ENCODE measurements around the gene ECE2.
"Not testable (repeated sequence)": the region's sequence is repeated elsewhere in the genome, so short reads cannot be mapped to it uniquely, and the experiment has no call there.

Gene ECE2

DNA sequence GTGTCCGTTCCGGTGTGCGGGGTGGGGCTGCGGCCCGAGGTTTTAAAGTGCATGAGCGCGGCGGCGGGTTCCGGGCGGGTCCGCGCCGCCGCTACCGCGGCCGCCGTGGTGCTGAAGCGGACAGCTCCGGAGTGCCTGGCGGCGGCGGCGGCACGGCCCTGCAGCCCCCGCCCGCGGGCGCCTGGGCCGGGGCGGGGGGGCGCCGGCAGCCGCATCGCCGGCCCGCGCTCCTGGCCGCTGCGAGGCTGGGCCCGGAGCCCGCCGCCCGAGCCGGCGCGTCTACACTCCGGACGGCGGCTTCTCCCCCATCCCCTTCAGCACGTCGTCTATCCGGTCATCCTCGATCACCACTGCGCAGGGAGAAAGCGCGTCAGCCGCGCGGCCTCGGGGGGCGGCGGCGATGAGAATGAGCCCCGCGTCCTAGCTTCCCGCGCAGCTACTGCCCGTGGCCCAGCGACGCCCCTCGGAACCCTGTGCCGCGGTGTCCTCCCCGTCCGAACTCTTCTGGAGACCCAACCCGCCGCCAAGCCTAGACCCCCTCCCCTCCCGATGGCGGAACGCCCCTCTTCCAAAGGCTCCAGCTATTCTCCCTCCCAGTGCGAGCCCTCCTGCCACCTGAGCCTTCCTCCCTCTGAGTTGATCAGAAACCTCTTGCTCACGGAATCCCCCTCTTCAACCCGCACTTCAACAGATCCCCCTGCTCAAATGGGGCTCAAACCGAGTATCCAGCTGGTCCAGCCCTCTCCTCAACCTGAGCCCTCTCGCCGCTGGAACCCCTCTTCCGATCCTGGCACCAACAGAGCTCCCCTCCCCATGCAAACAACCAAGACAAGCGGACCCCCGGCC, 15.7 kb upstream of the ECE2 start:
- Histone ChIP-seq H3K27ac (ENCODE audit: low read length) (no peak overlapping the region), H3K27me3 (ENCODE audit: control insufficient read depth, insufficient read depth, low read length) (peaks cover 62% of the 10 kb centered on the region), H3K4me3 (ENCODE audit: low read length) (peak overlapping the region; percentile 66), H3K9me3 (ENCODE audit: control insufficient read depth, low read depth, low read length) (no peaks in the 10 kb centered on the region), H3K36me3 (ENCODE audit: control insufficient read depth, low read depth, low read length) (no peaks in the 10 kb centered on the region), H3K9ac (ENCODE audit: low read length) (peak overlapping the region; percentile 36), H3K4me1 (ENCODE audit: control insufficient read depth, low read depth, low read length) (no peaks in the 10 kb centered on the region)

- Histone ChIP-seq H3K36me3 (ENCODE audit: control insufficient read depth, low read depth, low read length) (no peaks in the 10 kb centered on the region), H3K4me1 (ENCODE audit: control insufficient read depth, low read depth, low read length) (no peaks in the 10 kb centered on the region), H3K27me3 (ENCODE audit: control insufficient read depth, insufficient read depth, low read length) (peaks cover 62% of the 10 kb centered on the region), H3K4me3 (ENCODE audit: low read length) (peak overlapping the region; percentile 66), H3K9ac (ENCODE audit: low read length) (peak overlapping the region; percentile 36), H3K9me3 (ENCODE audit: control insufficient read depth, low read depth, low read length) (no peaks in the 10 kb centered on the region), H3K27ac (ENCODE audit: low read length) (no peak overlapping the region)
Observed at GRCh38 chr3:184260724-184261269, 15.0 kb upstream of the ECE2 start.

DNA sequence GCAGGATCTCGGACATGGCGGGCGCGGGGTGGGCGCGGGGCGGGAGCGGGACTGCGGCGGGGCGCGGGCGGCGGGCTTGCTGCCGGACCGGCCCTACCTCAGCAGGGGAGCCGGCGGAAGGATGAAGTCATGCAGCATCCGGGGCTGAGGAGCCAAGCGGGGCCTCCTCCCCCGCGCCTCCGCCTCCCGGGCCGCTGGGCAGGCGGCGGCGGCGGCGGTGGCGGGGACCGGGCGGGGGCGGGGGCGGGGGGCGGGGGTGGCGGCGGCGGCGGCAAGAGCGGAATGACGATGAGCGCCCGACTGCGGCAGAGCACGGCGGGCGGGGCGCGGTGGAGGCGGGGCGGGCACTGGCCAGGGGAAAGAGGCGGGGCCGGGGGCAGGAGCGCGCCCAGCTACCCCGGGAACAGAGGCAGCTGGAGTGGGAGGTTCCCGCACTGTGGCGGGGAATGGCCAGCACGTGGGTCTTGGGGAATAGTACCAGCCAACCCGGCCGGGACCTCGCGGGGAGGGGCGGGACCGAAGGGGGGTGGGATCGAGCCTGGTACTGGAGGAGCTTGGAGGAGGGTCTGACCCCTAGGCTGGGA, 14.5 kb upstream of the ECE2 start, which contains the start of gene CAMK2N2:
CAMK2N2 (minus strand) TSS at position 284 of the 584 bp plus-strand sequence; CDS start at position 16, 268 bp downstream.
- peak within 1 kb of the TSS; percentile 36 for H3K9ac ChIP-seq (ENCODE audit: low read length)
- no peaks in the 10 kb centered on the region for H3K9me3 ChIP-seq (ENCODE audit: control insufficient read depth, low read depth, low read length)
- no peaks in the 10 kb centered on the region for H3K36me3 ChIP-seq (ENCODE audit: control insufficient read depth, low read depth, low read length)
- H3K4me1 ChIP-seq (ENCODE audit: control insufficient read depth, low read depth, low read length): no peaks in the 10 kb centered on the region
- no peak within 1 kb of the TSS for H3K27ac ChIP-seq (ENCODE audit: low read length)
- peak within 1 kb of the TSS; percentile 66 for H3K4me3 ChIP-seq (ENCODE audit: low read length)
- peaks cover 62% of the 10 kb centered on the region for H3K27me3 ChIP-seq (ENCODE audit: control insufficient read depth, insufficient read depth, low read length)

DNA sequence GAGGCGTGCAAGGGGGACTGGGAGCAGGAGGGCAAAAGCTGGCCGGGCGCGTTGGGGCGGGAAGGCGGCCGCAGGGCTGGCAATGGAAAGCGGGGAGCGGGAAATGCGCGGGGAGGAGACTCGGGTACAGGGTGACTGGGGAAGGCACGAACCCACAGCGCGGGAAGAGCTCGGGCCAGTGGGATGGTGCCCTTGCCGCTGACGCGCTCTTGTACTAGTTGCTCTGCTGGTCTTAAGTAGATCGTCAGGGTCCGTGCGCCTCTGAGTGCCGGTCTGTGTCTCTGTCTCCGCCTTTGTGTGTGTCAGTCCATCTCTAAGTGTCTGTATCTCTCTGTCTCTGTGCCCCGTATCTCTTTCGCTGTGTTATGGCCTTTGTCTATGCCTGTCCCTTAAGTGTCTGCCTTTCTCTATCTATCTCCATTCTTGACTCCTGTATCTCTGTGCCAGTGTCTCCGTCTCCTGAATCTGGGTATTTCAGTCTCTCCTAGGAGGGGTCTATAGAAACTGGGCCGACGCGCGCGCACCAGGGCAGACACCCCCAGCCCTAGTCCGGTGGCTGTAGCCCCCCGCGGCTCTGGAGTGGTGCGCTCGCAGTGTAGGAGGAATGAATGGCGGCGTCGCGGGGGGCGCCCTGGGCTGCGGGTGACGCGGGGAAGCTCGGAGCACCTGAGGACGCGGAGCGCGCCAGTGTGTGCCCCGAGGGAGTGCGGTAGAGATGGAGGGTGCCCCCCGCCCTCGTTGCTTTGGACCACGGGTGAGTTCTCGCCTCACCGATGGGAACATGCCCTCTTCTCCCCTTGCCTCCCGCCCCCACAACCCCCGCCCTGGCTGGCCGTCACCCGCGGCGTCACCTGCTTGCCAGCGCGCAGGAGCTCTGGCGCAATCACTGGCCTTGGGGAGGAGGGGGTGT, 13.7 kb upstream of the ECE2 start:
- peak overlapping the region; percentile 56 for H3K4me3 ChIP-seq (ENCODE audit: low read length)
- H3K27me3 ChIP-seq (ENCODE audit: control insufficient read depth, insufficient read depth, low read length): peaks cover 62% of the 10 kb centered on the region
- H3K9me3 ChIP-seq (ENCODE audit: control insufficient read depth, low read depth, low read length): no peaks in the 10 kb centered on the region
- no peaks in the 10 kb centered on the region for H3K36me3 ChIP-seq (ENCODE audit: control insufficient read depth, low read depth, low read length)
- H3K27ac ChIP-seq (ENCODE audit: low read length): no peak overlapping the region
- peak overlapping the region; percentile 33 for H3K9ac ChIP-seq (ENCODE audit: low read length)
- no peaks in the 10 kb centered on the region for H3K4me1 ChIP-seq (ENCODE audit: control insufficient read depth, low read depth, low read length)

DNA sequence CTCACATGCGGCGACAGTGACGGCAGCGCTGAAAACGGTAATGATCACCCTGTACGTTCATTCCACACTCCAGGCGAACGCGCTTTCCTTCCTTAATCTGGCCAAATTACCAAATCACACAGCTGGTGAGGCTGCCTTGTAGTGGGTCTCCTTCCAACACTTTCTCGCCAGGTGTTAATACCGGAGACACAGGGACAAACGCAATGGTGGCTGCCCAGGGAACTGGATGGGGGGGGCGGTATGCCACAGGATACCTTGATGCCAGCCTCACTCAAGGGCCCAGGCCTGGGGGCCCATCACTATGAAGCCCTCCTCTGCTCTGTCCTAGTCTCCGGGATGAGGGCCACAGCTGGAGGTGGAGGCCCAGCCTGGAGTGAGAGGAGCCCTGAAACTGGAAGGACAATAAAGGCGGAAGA, 13.1 kb upstream of the ECE2 start:
- Histone ChIP-seq H3K4me3 (ENCODE audit: low read length) (peak overlapping the region; percentile 56), H3K9me3 (ENCODE audit: control insufficient read depth, low read depth, low read length) (no peaks in the 10 kb centered on the region), H3K4me1 (ENCODE audit: control insufficient read depth, low read depth, low read length) (no peaks in the 10 kb centered on the region), H3K36me3 (ENCODE audit: control insufficient read depth, low read depth, low read length) (no peaks in the 10 kb centered on the region), H3K27me3 (ENCODE audit: control insufficient read depth, insufficient read depth, low read length) (peaks cover 56% of the 10 kb centered on the region), H3K27ac (ENCODE audit: low read length) (no peak overlapping the region), H3K9ac (ENCODE audit: low read length) (no peak overlapping the region)

DNA sequence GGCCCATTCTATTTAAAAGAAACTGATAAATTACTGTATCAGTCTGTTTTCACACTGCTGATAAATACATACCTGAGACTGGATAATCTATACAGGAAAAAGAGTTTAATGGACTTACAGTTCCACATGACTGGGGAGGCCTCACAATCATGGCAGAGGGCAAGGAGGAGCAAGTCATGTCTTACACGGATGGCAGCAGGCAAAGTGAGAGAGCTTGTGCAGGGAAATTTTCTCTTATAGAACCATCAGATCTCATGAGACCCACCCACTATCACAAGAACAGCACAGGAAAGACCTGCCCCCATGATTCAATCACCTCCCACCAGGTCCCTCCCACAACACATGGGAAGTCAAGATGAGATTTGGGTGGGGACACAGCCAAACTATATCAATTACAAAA, 8.6 kb upstream of the ECE2 start:
- H3K36me3 ChIP-seq (ENCODE audit: control insufficient read depth, low read depth, low read length); H3K9me3 ChIP-seq (ENCODE audit: control insufficient read depth, low read depth, low read length); H3K4me1 ChIP-seq (ENCODE audit: control insufficient read depth, low read depth, low read length); H3K27ac ChIP-seq (ENCODE audit: low read length); H3K9ac ChIP-seq (ENCODE audit: low read length); H3K4me3 ChIP-seq (ENCODE audit: low read length): not testable (repeated sequence)
- peaks cover 19% of the 10 kb centered on the region for H3K27me3 ChIP-seq (ENCODE audit: control insufficient read depth, insufficient read depth, low read length)

DNA sequence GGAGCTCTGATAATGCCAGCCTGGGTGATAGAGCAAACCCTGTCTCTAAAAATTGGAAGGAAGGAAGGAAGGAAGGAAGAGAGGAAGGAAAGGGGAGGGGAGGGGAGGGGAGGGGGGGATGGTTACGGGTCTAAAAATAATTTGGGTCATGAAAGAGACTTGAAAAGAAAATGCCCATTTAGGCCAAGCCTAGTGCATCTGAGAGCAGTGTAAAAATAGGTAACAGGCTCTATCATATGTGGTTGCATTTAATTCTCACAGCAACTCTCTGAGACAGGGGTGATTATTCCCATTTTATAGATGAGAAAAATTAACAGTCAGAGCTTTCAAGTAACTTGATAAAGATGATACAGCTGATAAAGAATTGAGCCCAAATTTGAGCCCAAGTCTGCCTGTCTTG, 3.6 kb upstream of the ECE2 start:
- H3K36me3 ChIP-seq (ENCODE audit: control insufficient read depth, low read depth, low read length): no peaks in the 10 kb centered on the region

DNA sequence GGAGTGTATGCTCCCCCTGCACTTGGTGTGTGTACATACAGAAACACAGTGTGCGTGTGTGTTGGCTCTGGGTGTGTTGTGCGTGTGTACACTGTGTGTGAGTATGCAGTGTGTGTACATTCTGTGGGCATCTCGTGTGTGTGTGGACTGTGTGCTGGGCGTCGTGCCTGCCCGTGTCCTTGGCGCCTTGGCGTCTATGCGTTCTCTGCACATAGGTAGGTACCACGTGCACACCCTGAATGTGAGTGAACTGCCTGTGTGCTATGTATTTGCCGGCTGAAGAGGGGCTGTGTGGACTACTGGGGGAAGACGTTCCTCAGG, 481 bp upstream of the ECE2 start:
- H3K4me3 ChIP-seq (ENCODE audit: low read length): no peak overlapping the region
- H3K27me3 ChIP-seq (ENCODE audit: control insufficient read depth, insufficient read depth, low read length): peaks cover 7% of the 10 kb centered on the region
- no peaks in the 10 kb centered on the region for H3K36me3 ChIP-seq (ENCODE audit: control insufficient read depth, low read depth, low read length)
- H3K4me1 ChIP-seq (ENCODE audit: control insufficient read depth, low read depth, low read length): no peaks in the 10 kb centered on the region
- H3K9ac ChIP-seq (ENCODE audit: low read length): no peak overlapping the region
- no peak overlapping the region for H3K27ac ChIP-seq (ENCODE audit: low read length)
- no peaks in the 10 kb centered on the region for H3K9me3 ChIP-seq (ENCODE audit: control insufficient read depth, low read depth, low read length)

More for the DNA sequence above, 3.6 kb upstream of the ECE2 start:
- Histone ChIP-seq H3K9me3 (ENCODE audit: control insufficient read depth, low read depth, low read length) (no peaks in the 10 kb centered on the region), H3K9ac (ENCODE audit: low read length) (no peak overlapping the region), H3K4me3 (ENCODE audit: low read length) (no peak overlapping the region), H3K27me3 (ENCODE audit: control insufficient read depth, insufficient read depth, low read length) (peaks cover 7% of the 10 kb centered on the region), H3K4me1 (ENCODE audit: control insufficient read depth, low read depth, low read length) (no peaks in the 10 kb centered on the region), H3K27ac (ENCODE audit: low read length) (no peak overlapping the region)

- Histone ChIP-seq H3K36me3 (ENCODE audit: control insufficient read depth, low read depth, low read length) (no peaks in the 10 kb centered on the region), H3K27me3 (ENCODE audit: control insufficient read depth, insufficient read depth, low read length) (peaks cover 7% of the 10 kb centered on the region), H3K9me3 (ENCODE audit: control insufficient read depth, low read depth, low read length) (no peaks in the 10 kb centered on the region), H3K9ac (ENCODE audit: low read length) (no peak overlapping the region), H3K4me1 (ENCODE audit: control insufficient read depth, low read depth, low read length) (no peaks in the 10 kb centered on the region), H3K27ac (ENCODE audit: low read length) (no peak overlapping the region), H3K4me3 (ENCODE audit: low read length) (no peak overlapping the region)
Observed at GRCh38 chr3:184277366-184277765, 1.5 kb downstream of the ECE2 start.

- Histone ChIP-seq H3K4me3 (ENCODE audit: low read length) (no peak overlapping the region), H3K9ac (ENCODE audit: low read length) (no peak overlapping the region), H3K27ac (ENCODE audit: low read length) (no peak overlapping the region), H3K4me1 (ENCODE audit: control insufficient read depth, low read depth, low read length) (no peaks in the 10 kb centered on the region), H3K36me3 (ENCODE audit: control insufficient read depth, low read depth, low read length) (no peaks in the 10 kb centered on the region), H3K27me3 (ENCODE audit: control insufficient read depth, insufficient read depth, low read length) (no peaks in the 10 kb centered on the region), H3K9me3 (ENCODE audit: control insufficient read depth, low read depth, low read length) (no peaks in the 10 kb centered on the region)
Observed at GRCh38 chr3:184282941-184283340, 7.1 kb downstream of the ECE2 start.

- Histone ChIP-seq H3K27me3 (ENCODE audit: control insufficient read depth, insufficient read depth, low read length) (no peaks in the 10 kb centered on the region), H3K36me3 (ENCODE audit: control insufficient read depth, low read depth, low read length) (no peaks in the 10 kb centered on the region), H3K27ac (ENCODE audit: low read length) (no peak overlapping the region), H3K9me3 (ENCODE audit: control insufficient read depth, low read depth, low read length) (no peaks in the 10 kb centered on the region), H3K4me3 (ENCODE audit: low read length) (no peak overlapping the region), H3K9ac (ENCODE audit: low read length) (no peak overlapping the region), H3K4me1 (ENCODE audit: control insufficient read depth, low read depth, low read length) (no peaks in the 10 kb centered on the region)
Observed at GRCh38 chr3:184283681-184284080, 7.9 kb downstream of the ECE2 start.

All from iPS-18a (cell line).